Stimulated activated CD4-positive, alpha-beta T cell treated with anti-CD3 and anti-CD28 coated beads, Interleukin-1b, Interleukin-23, amount 100 ng/mL, for 4 hours (primary cell): ENCODE results near the gene RPS23.

ENCODE experiments used
- DNase-seq, 2 donors: peaks; one replicate each; pipeline ENCODE4 v3.0.0-alpha.2; 2020; ENCODE audit warnings: low read depth in 2 of 2

The RPS23 gene

DNA sequence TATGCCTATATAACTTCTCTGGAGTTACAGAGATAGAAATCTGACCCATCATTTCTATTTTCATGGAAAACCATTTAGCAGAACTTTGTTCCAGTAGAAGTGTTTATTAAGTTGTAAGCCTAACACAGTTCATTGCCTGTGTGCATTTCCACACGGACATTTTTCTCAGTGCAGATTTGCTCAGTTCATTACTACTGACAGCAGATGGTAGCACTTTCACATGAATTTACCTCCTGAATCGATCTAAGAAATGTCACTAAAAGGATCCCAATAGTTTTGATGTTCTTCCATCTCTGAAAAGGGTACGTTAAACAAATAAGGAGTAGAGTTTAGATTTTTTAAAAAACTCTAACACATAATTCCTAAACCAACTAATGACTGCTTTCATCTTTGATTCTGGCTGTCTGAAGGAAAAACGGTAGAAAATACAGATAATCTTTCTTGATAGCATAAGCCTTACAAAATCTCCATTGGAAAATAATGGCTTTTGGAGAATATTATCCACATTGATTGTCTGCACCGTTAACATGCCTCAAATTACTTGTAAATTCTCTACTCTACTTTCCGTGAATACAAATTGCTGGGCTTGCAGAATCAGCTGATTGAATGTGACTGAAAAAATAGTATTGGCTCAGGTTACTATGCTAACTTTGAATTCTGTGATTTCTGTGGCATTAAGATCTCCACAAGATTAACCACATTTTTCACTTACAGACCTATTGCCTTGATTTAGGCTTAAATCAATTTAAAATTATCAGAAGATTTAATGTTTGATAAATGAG lies 33.1 kb downstream of the RPS23 start:
- no peak for DNase-seq

GRCh38 chr5:82244151-82244550 lies 34.0 kb downstream of the RPS23 start:
- no peak for DNase-seq

- DNase-seq = no peak
These were observed 43.3 kb downstream of the RPS23 start for GRCh38 chr5:82234885-82235284.

DNA sequence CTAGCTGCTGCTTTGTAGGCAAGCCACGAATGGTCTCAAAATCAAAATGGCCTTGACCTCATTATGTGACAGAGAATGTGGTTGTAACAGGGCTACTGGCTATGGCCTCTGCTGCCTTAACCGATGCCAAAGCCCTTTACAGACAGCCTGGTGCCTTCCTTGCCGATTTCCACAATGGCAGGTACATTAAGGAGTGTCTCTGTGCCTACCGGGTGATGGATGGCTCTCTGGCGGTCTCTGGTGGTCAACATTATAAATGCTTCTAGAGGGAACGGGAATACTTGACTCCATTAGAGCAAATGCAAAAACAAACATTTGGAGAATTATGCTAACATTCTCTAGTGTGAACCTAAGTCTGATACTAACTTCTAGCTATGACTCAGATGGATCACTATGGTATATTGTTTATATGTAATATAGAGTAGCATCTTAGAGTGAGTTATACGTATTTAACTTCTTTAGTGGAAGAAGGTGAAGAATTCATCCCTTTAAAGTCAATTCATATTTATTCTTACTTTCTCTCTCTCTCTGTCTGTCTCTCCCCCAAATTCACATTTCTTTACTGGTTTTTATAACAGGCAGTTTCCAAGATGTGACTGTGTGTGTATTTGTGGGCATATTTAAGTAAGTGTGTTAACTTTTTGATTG lies 52.5 kb downstream of the RPS23 start:
- peak; percentile 32 to 48 for DNase-seq
